T-helper 17 cell (primary cell): Measurements from ENCODE around the gene OCA2. TPM values are rescaled to one million over a fixed set of nuclear protein-coding genes. Genes with fewer than 3 reads are reported as not detected.

Source experiments
- ATAC-seq: fragments of 150-1000 bp; cut with Tn5 transposase; 2 replicates; pipeline ENCODE4 v1.10.0; 2021; ENCODE audit warnings: mild to moderate bottlenecking, moderate library complexity
- DNase-seq, 3 donors: peaks; one replicate each; pipeline versions ENCODE4 v3.0.0 to v3.0.0-alpha.2; 2020 to 2021
- H3K9me3 ChIP-seq: one replicate; pipeline ENCODE4 v1.7.0; 2013; ENCODE audit warnings: low read length, mild to moderate bottlenecking; ENCODE audit not compliant: control insufficient read depth, poor library complexity, severe bottlenecking
- H3K27ac Mint-ChIP-seq: one replicate; pipeline ENCODE4 v1.8.0; 2022; ENCODE audit warnings: mild to moderate bottlenecking, moderate library complexity, mixed read lengths
- H3K27me3 Mint-ChIP-seq: one replicate; pipeline ENCODE4 v1.8.0; 2022; ENCODE audit warnings: mixed read lengths
- H3K36me3 Mint-ChIP-seq: one replicate; pipeline ENCODE4 v1.8.0; 2022; ENCODE audit warnings: low read depth, mixed read lengths
- H3K4me1 Mint-ChIP-seq: one replicate; pipeline ENCODE4 v1.8.0; 2022; ENCODE audit warnings: mild to moderate bottlenecking, mixed read lengths
- H3K4me3 Mint-ChIP-seq: one replicate; pipeline ENCODE4 v1.8.0; 2022; ENCODE audit warnings: mild to moderate bottlenecking, moderate library complexity, mixed read lengths
- total RNA-seq, 4 donors: library from RNA in 2 of 4; stranded (reverse) in 2 of 4; gene quantifications; one replicate each; pipeline ENCODE4 v1.2.3 and lab custom pipeline; 2022 to 2026

Gene OCA2
- total RNA-seq, 2 donors from 2014 or later, result not detected

- ATAC-seq, result no peak
- H3K4me1 Mint-ChIP-seq, result no peaks in the 10 kb centered on the region
- no peaks in the 10 kb centered on the region for H3K9me3 ChIP-seq
- H3K36me3 Mint-ChIP-seq, result peaks cover 2% of the 10 kb centered on the region
- H3K4me3 Mint-ChIP-seq, result no peak overlapping the region
- H3K27ac Mint-ChIP-seq, result no peak overlapping the region
- DNase-seq, result no peak
- H3K27me3 Mint-ChIP-seq, result no peaks in the 10 kb centered on the region
Measured at GRCh38 chr15:27933562-27933961, 165.6 kb downstream of the OCA2 start.

GRCh38 chr15:27932600-27932999, 166.5 kb downstream of the OCA2 start:
- H3K36me3 Mint-ChIP-seq, result peaks cover 2% of the 10 kb centered on the region
- H3K9me3 ChIP-seq, result no peaks in the 10 kb centered on the region
- ATAC-seq, result no peak
- DNase-seq, result no peak
- no peaks in the 10 kb centered on the region for H3K27me3 Mint-ChIP-seq
- H3K27ac Mint-ChIP-seq, result no peak overlapping the region
- H3K4me1 Mint-ChIP-seq, result no peaks in the 10 kb centered on the region
- H3K4me3 Mint-ChIP-seq, result no peak overlapping the region

- no peaks in the 10 kb centered on the region for H3K9me3 ChIP-seq
- no peaks in the 10 kb centered on the region for H3K4me1 Mint-ChIP-seq
- peaks cover 2% of the 10 kb centered on the region for H3K36me3 Mint-ChIP-seq
- H3K4me3 Mint-ChIP-seq, result no peak overlapping the region
- ATAC-seq (no peak), DNase-seq (no peak)
- H3K27ac Mint-ChIP-seq, result no peak overlapping the region
- no peaks in the 10 kb centered on the region for H3K27me3 Mint-ChIP-seq
Measured at GRCh38 chr15:27928386-27928785, 170.7 kb downstream of the OCA2 start.

DNA sequence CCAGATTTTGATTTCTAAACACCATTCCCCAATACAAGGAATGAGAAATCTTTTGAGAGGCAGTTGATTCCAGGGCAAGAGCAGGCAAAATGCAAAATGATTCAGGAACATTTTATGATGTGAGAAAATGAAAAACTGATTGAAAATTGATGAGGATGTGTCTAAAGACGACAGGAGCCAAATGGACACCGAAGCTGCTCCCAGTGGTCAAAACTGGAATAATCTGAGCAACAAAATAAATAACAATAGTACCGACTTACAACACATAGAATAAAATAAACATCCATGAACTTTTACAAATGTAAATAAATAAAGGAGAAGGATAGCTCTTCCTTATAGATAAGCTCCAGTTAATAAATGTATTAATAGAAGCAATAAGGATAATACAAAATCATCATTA, 186.8 kb downstream of the OCA2 start:
- no peak for DNase-seq
- no peak for ATAC-seq
- no peaks in the 10 kb centered on the region for H3K27me3 Mint-ChIP-seq
- no peak overlapping the region for H3K27ac Mint-ChIP-seq
- peaks cover 3% of the 10 kb centered on the region for H3K9me3 ChIP-seq
- no peaks in the 10 kb centered on the region for H3K36me3 Mint-ChIP-seq
- H3K4me3 Mint-ChIP-seq, result no peak overlapping the region
- no peaks in the 10 kb centered on the region for H3K4me1 Mint-ChIP-seq

- H3K9me3 ChIP-seq, result peaks cover under 1% of the 10 kb centered on the region
- Mint-ChIP-seq H3K27ac (no peak overlapping the region), H3K27me3 (peaks cover 6% of the 10 kb centered on the region), H3K4me1 (no peaks in the 10 kb centered on the region), H3K4me3 (no peak overlapping the region), H3K36me3 (peaks cover 2% of the 10 kb centered on the region)
- DNase-seq, result no peak
- ATAC-seq, result no peak
Measured at GRCh38 chr15:27906802-27907201, 192.3 kb downstream of the OCA2 start.

GRCh38 chr15:27903405-27903804, 195.7 kb downstream of the OCA2 start:
- H3K9me3 ChIP-seq, result no peaks in the 10 kb centered on the region
- DNase-seq (no peak), ATAC-seq (no peak)
- no peak overlapping the region for H3K27ac Mint-ChIP-seq
- peaks cover 2% of the 10 kb centered on the region for H3K36me3 Mint-ChIP-seq
- H3K4me1 Mint-ChIP-seq, result no peaks in the 10 kb centered on the region
- peaks cover 6% of the 10 kb centered on the region for H3K27me3 Mint-ChIP-seq
- H3K4me3 Mint-ChIP-seq, result no peak overlapping the region

- no peak overlapping the region for H3K27ac Mint-ChIP-seq
- ATAC-seq (no peak), DNase-seq (no peak)
Measured at GRCh38 chr15:27902680-27903385, 196.3 kb downstream of the OCA2 start.

GRCh38 chr15:27899583-27900285, 199.4 kb downstream of the OCA2 start:
- H3K9me3 ChIP-seq, result no peaks in the 10 kb centered on the region
- H3K36me3 Mint-ChIP-seq, result peaks cover 2% of the 10 kb centered on the region
- no peaks in the 10 kb centered on the region for H3K4me1 Mint-ChIP-seq
- H3K27ac Mint-ChIP-seq, result no peak overlapping the region
- H3K27me3 Mint-ChIP-seq, result peaks cover 6% of the 10 kb centered on the region
- ATAC-seq (no peak), DNase-seq (no peak)
- no peak overlapping the region for H3K4me3 Mint-ChIP-seq

More at GRCh38 chr15:27902680-27903385, 196.3 kb downstream of the OCA2 start:
- H3K27me3 Mint-ChIP-seq, result peaks cover 6% of the 10 kb centered on the region
- no peak overlapping the region for H3K4me3 Mint-ChIP-seq
- H3K36me3 Mint-ChIP-seq, result peaks cover 2% of the 10 kb centered on the region
- H3K4me1 Mint-ChIP-seq, result no peaks in the 10 kb centered on the region
- H3K9me3 ChIP-seq, result no peaks in the 10 kb centered on the region

- Mint-ChIP-seq H3K36me3 (no peaks in the 10 kb centered on the region), H3K4me1 (no peaks in the 10 kb centered on the region), H3K27me3 (no peaks in the 10 kb centered on the region), H3K27ac (no peak overlapping the region), H3K4me3 (no peak overlapping the region)
- peaks cover 4% of the 10 kb centered on the region for H3K9me3 ChIP-seq
- DNase-seq (no peak), ATAC-seq (no peak)
Measured at GRCh38 chr15:27897481-27897880, 201.6 kb downstream of the OCA2 start.

GRCh38 chr15:27894645-27895044, 204.5 kb downstream of the OCA2 start:
- Mint-ChIP-seq H3K36me3 (no peaks in the 10 kb centered on the region), H3K27me3 (no peaks in the 10 kb centered on the region), H3K4me1 (no peaks in the 10 kb centered on the region), H3K27ac (no peak overlapping the region), H3K4me3 (no peak overlapping the region)
- DNase-seq (no peak), ATAC-seq (no peak)
- H3K9me3 ChIP-seq, result peaks cover 4% of the 10 kb centered on the region

DNA sequence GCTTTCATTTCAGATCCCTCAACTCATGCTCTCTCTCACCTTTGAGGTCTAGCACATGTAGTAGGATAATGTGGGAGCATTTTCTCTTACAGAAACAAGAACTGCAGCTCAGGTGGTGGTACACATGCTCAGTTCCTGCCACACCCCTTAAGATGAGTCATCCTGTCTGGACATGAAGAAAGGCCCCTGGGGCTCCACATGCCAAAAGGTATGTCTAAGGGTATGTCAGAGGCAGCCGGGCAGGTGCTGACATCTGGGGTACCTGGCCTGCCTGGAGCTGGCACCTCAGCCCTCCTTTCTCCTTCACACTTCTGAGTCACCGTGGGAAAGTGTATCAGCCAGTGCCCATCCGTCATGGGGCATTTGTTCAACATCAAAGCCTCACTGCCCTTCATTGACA, 209.9 kb downstream of the OCA2 start:
- H3K27me3 Mint-ChIP-seq, result no peaks in the 10 kb centered on the region
- DNase-seq, result no peak
- no peak overlapping the region for H3K27ac Mint-ChIP-seq
- no peak overlapping the region for H3K4me3 Mint-ChIP-seq
- ATAC-seq, result no peak
- H3K9me3 ChIP-seq, result peaks cover 4% of the 10 kb centered on the region
- H3K4me1 Mint-ChIP-seq, result no peaks in the 10 kb centered on the region
- no peaks in the 10 kb centered on the region for H3K36me3 Mint-ChIP-seq

- Mint-ChIP-seq H3K27ac (no peak overlapping the region), H3K4me3 (no peak overlapping the region), H3K4me1 (no peaks in the 10 kb centered on the region), H3K27me3 (no peaks in the 10 kb centered on the region), H3K36me3 (no peaks in the 10 kb centered on the region)
- ATAC-seq (no peak), DNase-seq (no peak)
- H3K9me3 ChIP-seq, result no peaks in the 10 kb centered on the region
Measured at GRCh38 chr15:27885201-27885600, 213.9 kb downstream of the OCA2 start.

GRCh38 chr15:27884726-27885125, 214.4 kb downstream of the OCA2 start:
- no peaks in the 10 kb centered on the region for H3K36me3 Mint-ChIP-seq
- ATAC-seq (no peak), DNase-seq (no peak)
- H3K4me3 Mint-ChIP-seq, result no peak overlapping the region
- H3K4me1 Mint-ChIP-seq, result no peaks in the 10 kb centered on the region
- H3K27me3 Mint-ChIP-seq, result no peaks in the 10 kb centered on the region
- no peaks in the 10 kb centered on the region for H3K9me3 ChIP-seq
- no peak overlapping the region for H3K27ac Mint-ChIP-seq

GRCh38 chr15:27878841-27879240, 220.3 kb downstream of the OCA2 start:
- no peak overlapping the region for H3K4me3 Mint-ChIP-seq
- no peak overlapping the region for H3K27ac Mint-ChIP-seq
- H3K27me3 Mint-ChIP-seq, result no peaks in the 10 kb centered on the region
- H3K4me1 Mint-ChIP-seq, result no peaks in the 10 kb centered on the region
- H3K9me3 ChIP-seq, result no peaks in the 10 kb centered on the region
- no peak for DNase-seq
- no peaks in the 10 kb centered on the region for H3K36me3 Mint-ChIP-seq
- no peak for ATAC-seq
